RWPE1 (cell line): ENCODE results near the gene OR6N2.

Experiments
- CTCF ChIA-PET: fragments of 350-600 bp; sonication (Branson Sonifier 250); formaldehyde crosslinking; extraction: SDS; loops from one replicate; lab custom pipeline; 2021; lab: Yijun Ruan, JAX
- POLR2A ChIA-PET: fragments of 400-600 bp; formaldehyde crosslinking; extraction: SDS; loops from one replicate; lab custom pipeline; 2020; ENCODE audit warnings: antibody characterized with exemption; ENCODE audit not compliant: low non-redundant PET; lab: Yijun Ruan, JAX
- DNase-seq: peaks from one replicate; pipeline ENCODE4 v3.0.0; 2012; ENCODE audit warnings: low spot score
- H3K27ac ChIP-seq: fragments of 450-650 bp; 2 replicates; pipeline ENCODE4 v1.5.1; 2017
- TF ChIP-seq, protein P1 (sequence below): fragments of 450-650 bp; conservative IDR thresholded peaks from 2 replicates; pipeline ENCODE4 v1.5.1; 2017; ENCODE audit warnings: low read depth, mild to moderate bottlenecking

The OR6N2 gene

DNA sequence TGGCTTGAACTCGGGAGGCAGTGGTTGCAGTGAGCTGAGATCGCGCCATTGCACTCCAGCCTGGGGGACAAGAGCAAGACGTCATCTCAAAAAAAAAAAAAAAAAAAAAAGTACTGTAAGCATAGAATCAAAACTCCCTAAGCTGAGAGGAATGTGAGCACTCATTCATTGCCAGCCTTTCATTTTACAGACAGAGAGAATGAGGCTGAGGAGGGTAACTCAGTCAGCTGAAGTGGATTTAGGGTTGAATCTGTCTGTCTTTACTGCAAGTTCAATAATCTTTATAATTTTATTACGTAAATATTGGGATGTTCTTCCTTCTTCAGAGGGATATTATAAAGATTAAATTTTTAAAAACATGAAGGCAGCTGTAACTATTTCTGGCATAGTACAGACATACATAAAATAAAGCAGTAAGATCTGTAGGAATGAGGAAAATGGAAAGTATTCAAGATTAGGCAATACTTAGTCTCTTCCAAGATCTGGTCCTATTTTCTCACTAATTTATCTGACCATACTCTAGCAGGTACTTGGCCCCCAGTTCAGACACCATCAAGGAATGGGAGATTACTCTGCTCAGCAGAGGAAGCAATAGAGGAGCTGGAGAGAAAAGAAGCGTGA is 26.0 kb upstream of the OR6N2 start:
- H3K27ac ChIP-seq: no peak overlapping the region
- TF ChIP-seq, protein P1, sequence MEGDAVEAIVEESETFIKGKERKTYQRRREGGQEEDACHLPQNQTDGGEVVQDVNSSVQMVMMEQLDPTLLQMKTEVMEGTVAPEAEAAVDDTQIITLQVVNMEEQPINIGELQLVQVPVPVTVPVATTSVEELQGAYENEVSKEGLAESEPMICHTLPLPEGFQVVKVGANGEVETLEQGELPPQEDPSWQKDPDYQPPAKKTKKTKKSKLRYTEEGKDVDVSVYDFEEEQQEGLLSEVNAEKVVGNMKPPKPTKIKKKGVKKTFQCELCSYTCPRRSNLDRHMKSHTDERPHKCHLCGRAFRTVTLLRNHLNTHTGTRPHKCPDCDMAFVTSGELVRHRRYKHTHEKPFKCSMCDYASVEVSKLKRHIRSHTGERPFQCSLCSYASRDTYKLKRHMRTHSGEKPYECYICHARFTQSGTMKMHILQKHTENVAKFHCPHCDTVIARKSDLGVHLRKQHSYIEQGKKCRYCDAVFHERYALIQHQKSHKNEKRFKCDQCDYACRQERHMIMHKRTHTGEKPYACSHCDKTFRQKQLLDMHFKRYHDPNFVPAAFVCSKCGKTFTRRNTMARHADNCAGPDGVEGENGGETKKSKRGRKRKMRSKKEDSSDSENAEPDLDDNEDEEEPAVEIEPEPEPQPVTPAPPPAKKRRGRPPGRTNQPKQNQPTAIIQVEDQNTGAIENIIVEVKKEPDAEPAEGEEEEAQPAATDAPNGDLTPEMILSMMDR: no peak
- ChIA-PET CTCF (interaction anchor here (0.6 to 0.7 kb wide), 2 partner anchors 113 to 192 kb away, joined by 4 to 5 read pairs; no protein-coding TSS in a partner anchor), POLR2A (interaction anchor here (0.6 kb wide), 1 partner anchor 12 kb away, joined by 3 read pairs; no protein-coding TSS in a partner anchor)
- no peak for DNase-seq

DNA sequence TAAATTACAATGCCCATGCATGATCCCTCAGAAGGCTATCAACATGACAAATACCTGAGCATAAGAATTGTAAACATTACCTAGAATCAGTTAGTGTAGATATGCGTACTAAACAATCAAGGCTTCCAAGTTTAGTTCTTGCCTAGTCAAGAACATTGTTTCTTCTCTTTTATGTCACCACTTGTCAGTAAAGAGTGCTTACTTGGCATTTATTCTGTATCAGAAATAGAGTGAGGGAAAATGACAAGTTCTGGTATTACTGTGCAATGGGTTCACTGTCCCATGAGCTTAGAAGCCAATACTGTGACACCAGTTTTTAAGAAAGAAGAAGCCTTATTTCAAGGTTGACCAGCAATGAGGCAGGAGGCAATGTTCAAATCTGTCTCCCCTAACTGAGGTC is 22.7 kb upstream of the OR6N2 start:
- DNase-seq: no peak
- POLR2A ChIA-PET: no interaction called here
- CTCF ChIA-PET: no interaction called here
- no peak overlapping the region for H3K27ac ChIP-seq
- TF ChIP-seq, protein P1: no peak

- CTCF ChIA-PET: no interaction called here
- no peak for DNase-seq
Observed at GRCh38 chr1:158801396-158801795, 20.4 kb upstream of the OR6N2 start.

DNA sequence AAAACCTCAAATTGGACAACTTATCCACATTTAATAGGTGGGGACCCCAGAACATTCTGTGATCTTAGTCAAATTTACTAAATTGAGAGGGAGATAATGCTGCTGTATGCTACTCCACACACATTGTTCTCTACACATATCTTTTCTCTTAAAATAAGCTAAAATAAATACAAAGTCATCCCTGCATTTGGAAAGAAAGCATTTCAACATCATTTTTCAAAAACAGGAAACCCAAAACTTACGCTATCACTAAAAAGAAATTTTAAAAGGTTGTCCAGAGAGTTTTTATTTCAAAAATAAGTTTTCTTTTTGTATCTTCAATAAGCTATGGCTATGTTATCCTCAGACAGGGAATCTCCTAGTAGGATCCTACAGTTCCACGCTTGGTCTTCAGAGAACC is 19.5 kb upstream of the OR6N2 start:
- ChIA-PET POLR2A (no interaction called here), CTCF (no interaction called here)
- no peak overlapping the region for H3K27ac ChIP-seq
- DNase-seq: no peak
- TF ChIP-seq, protein P1: no peak

More at GRCh38 chr1:158801396-158801795, 20.4 kb upstream of the OR6N2 start:
- POLR2A ChIA-PET: no interaction called here
- TF ChIP-seq, protein P1: no peak
- H3K27ac ChIP-seq: no peak overlapping the region

GRCh38 chr1:158799689-158800088 is 18.7 kb upstream of the OR6N2 start:
- CTCF ChIA-PET: no interaction called here
- DNase-seq: no peak
- TF ChIP-seq, protein P1: no peak
- H3K27ac ChIP-seq: no peak overlapping the region
- POLR2A ChIA-PET: no interaction called here

DNA sequence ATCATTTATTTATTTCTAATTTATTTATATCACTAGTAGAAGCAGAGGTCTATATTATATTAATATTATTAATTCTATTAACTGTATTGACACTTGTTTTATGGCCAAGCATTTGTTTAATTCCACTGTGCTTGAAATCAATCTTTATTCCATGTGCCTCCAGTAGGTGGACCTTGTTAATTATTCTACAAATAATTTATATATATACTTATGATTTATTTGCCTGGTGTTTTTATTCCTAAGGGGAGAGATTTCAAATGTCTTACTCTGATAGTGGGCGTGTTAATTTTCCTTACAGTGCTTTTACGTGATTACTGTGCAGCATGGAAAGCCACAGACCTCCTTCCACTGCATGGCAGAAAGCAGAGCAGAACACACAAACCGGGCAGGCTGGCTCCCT is 17.5 kb upstream of the OR6N2 start:
- no peak overlapping the region for H3K27ac ChIP-seq
- ChIA-PET POLR2A (no interaction called here), CTCF (no interaction called here)
- TF ChIP-seq, protein P1: no peak
- DNase-seq: peak; percentile 4
